PC-9 (cell line): Measurements from ENCODE around the gene PLXDC1. TPM values are rescaled to one million over a fixed set of nuclear protein-coding genes. Genes with fewer than 3 reads are reported as not detected.

Experiments used
- BruUV-seq: library from RNA; stranded (reverse); fragments of 400-500 nt; replicated peaks from 2 replicates; lab custom pipeline; 2021; lab: Mats Ljungman, UMichigan
- CTCF ChIA-PET: fragments of 300-600 bp; sonication (Branson Sonifier 250); formaldehyde crosslinking; loops from one replicate; lab custom pipeline; 2022; ENCODE audit warnings: antibody characterized with exemption; lab: Charles Lee
- POLR2A ChIA-PET: fragments of 300-600 bp; sonication (Branson Sonifier 250); formaldehyde crosslinking; loops from one replicate; lab custom pipeline; 2022; ENCODE audit warnings: antibody characterized with exemption; ENCODE audit not compliant: unreplicated experiment; lab: Charles Lee
- DNase-seq, 2 experiments: peaks; one replicate each; pipeline versions ENCODE4 v3.0.0 to v3.0.0-alpha.2; 2015 to 2022; ENCODE audit warnings: mixed read lengths in 1 of 2
- H2AFZ ChIP-seq: fragments of 200-600 bp; sonication (generic); 2 replicates; pipeline ENCODE4 v1.8.1; 2017; ENCODE audit warnings: antibody characterized with exemption
- H3F3A ChIP-seq: fragments of 200-600 bp; sonication (generic); 2 replicates; pipeline ENCODE4 v1.8.1; 2017; ENCODE audit warnings: antibody characterized with exemption, mild to moderate bottlenecking, low read depth; ENCODE audit not compliant: insufficient read depth
- H3K27ac ChIP-seq: fragments of 200-600 bp; sonication (generic); 2 replicates; pipeline ENCODE4 v1.6.1; 2016; ENCODE audit warnings: mixed run types
- H3K27me3 ChIP-seq: fragments of 200-600 bp; sonication (generic); 2 replicates; pipeline ENCODE4 v1.6.1; 2016; ENCODE audit warnings: low read depth, mixed run types; ENCODE audit not compliant: insufficient read depth
- H3K36me3 ChIP-seq: fragments of 200-600 bp; sonication (generic); 2 replicates; pipeline ENCODE4 v1.6.1; 2016; ENCODE audit warnings: low read depth, mixed run types
- H3K4me1 ChIP-seq: fragments of 200-600 bp; sonication (generic); replicated peaks from 2 replicates; pipeline ENCODE4 v1.6.1; 2016; ENCODE audit warnings: mixed run types; ENCODE audit not compliant: insufficient read depth
- H3K4me2 ChIP-seq: fragments of 200-600 bp; sonication (generic); 2 replicates; pipeline ENCODE4 v1.6.1; 2017; ENCODE audit warnings: mixed run types
- H3K4me3 ChIP-seq: fragments of 200-600 bp; sonication (generic); 2 replicates; pipeline ENCODE4 v1.6.1; 2016; ENCODE audit warnings: mixed run types
- H3K79me2 ChIP-seq: fragments of 200-600 bp; sonication (generic); 2 replicates; pipeline ENCODE4 v1.6.1; 2017; ENCODE audit warnings: low read depth, mixed run types
- H3K9me2 ChIP-seq: fragments of 200-600 bp; sonication (generic); 2 replicates; pipeline ENCODE4 v1.8.1; 2017; ENCODE audit warnings: mild to moderate bottlenecking; ENCODE audit not compliant: insufficient read depth
- H3K9me3 ChIP-seq: fragments of 200-600 bp; sonication (generic); 2 replicates; pipeline ENCODE4 v1.8.1; 2016; ENCODE audit warnings: low read depth; ENCODE audit not compliant: insufficient read depth
- H4K20me1 ChIP-seq: fragments of 200-600 bp; sonication (generic); 2 replicates; pipeline ENCODE4 v1.8.1; 2017; ENCODE audit not compliant: insufficient read depth
- CTCF ChIP-seq: fragments of 200-600 bp; sonication (generic); conservative IDR thresholded peaks from 2 replicates; pipeline ENCODE4 v1.6.1; 2017; ENCODE audit warnings: mixed run types, antibody characterized with exemption, mild to moderate bottlenecking, moderate library complexity
- EZH2 ChIP-seq: fragments of 200-600 bp; sonication (generic); IDR thresholded peaks from 2 replicates; pipeline ENCODE4 v1.8.0; 2017; ENCODE audit warnings: antibody characterized with exemption, low read depth
- intact Hi-C: fragments of 100-400 bp; cut with micrococcal nuclease; formaldehyde crosslinking; loops from one replicate; pipeline ENCODE4 v1.10.0; 2022; ENCODE audit not compliant: unreplicated experiment
- total RNA-seq: library from RNA; stranded (reverse); gene quantifications from 2 replicates; pipeline ENCODE4 v1.2.3, GENCODE V29; 2021

Gene PLXDC1
- total RNA-seq, 1 experiment from 2014 or later, result 2.5 TPM

GRCh38 chr17:39107973-39108372 lies 43.5 kb downstream of the PLXDC1 start:
- DNase-seq, result no peak
- Histone ChIP-seq H3K4me3 (no peak overlapping the region), H3K4me1 (peaks cover 8% of the 10 kb centered on the region; the same call in 1 of the 2 replicates), H2AFZ (no peak overlapping the region), H3K36me3 (no peaks in the 10 kb centered on the region), H3K9me3 (no peaks in the 10 kb centered on the region), H3K27ac (no peak overlapping the region), H3K9me2 (no peaks in the 10 kb centered on the region), H3K79me2 (no peaks in the 10 kb centered on the region), H3F3A (no peaks in the 10 kb centered on the region), H3K4me2 (no peak overlapping the region), H4K20me1 (no peaks in the 10 kb centered on the region), H3K27me3 (peaks cover 15% of the 10 kb centered on the region; the same call in 1 of the 2 replicates)
- no TSS peak for BruUV-seq
- ChIA-PET POLR2A (no interaction called here), CTCF (interaction anchor here (0.6 kb wide), 2 partner anchors 34 to 139 kb away, joined by 3 to 7 read pairs; no protein-coding TSS in a partner anchor)
- TF ChIP-seq CTCF (no peak), EZH2 (no peak)
- intact Hi-C loops, result no loop called here

- Histone ChIP-seq H4K20me1 (no peaks in the 10 kb centered on the region), H3K27me3 (peaks cover 15% of the 10 kb centered on the region; the same call in 1 of the 2 replicates), H3K4me1 (peaks cover 8% of the 10 kb centered on the region; the same call in 1 of the 2 replicates), H3K4me2 (no peak overlapping the region), H3K9me2 (no peaks in the 10 kb centered on the region), H2AFZ (no peak overlapping the region), H3K4me3 (no peak overlapping the region), H3K79me2 (no peaks in the 10 kb centered on the region), H3K27ac (no peak overlapping the region), H3K9me3 (no peaks in the 10 kb centered on the region), H3K36me3 (no peaks in the 10 kb centered on the region), H3F3A (no peaks in the 10 kb centered on the region)
- no TSS peak for BruUV-seq
- intact Hi-C loops, result no loop called here
- TF ChIP-seq EZH2 (no peak), CTCF (no peak)
- POLR2A ChIA-PET, result no interaction called here
- DNase-seq, result no peak
- CTCF ChIA-PET, result interaction anchor here (0.6 kb wide), 1 partner anchor 143 kb away, joined by 11 read pairs; no protein-coding TSS in a partner anchor
Measured at GRCh38 chr17:39107155-39107554, 44.3 kb downstream of the PLXDC1 start.

- BruUV-seq, result no TSS peak
- DNase-seq, result no peak
- Histone ChIP-seq H3K4me2 (no peak overlapping the region), H3K27ac (no peak overlapping the region), H3K27me3 (peaks cover 15% of the 10 kb centered on the region; the same call in 1 of the 2 replicates), H3K36me3 (no peaks in the 10 kb centered on the region), H3K4me3 (no peak overlapping the region), H3K79me2 (no peaks in the 10 kb centered on the region), H2AFZ (no peak overlapping the region), H3K9me3 (no peaks in the 10 kb centered on the region), H3K9me2 (no peaks in the 10 kb centered on the region), H3F3A (no peaks in the 10 kb centered on the region), H3K4me1 (peaks cover 6% of the 10 kb centered on the region; the same call in 1 of the 2 replicates), H4K20me1 (no peaks in the 10 kb centered on the region)
- TF ChIP-seq EZH2 (no peak), CTCF (no peak)
- ChIA-PET CTCF (no interaction called here), POLR2A (no interaction called here)
- intact Hi-C loops, result no loop called here
Measured at GRCh38 chr17:39105705-39106104, 45.7 kb downstream of the PLXDC1 start.
